NCI-H1105 (cell line): ENCODE data around the gene SAE1.
"Not testable (repeated sequence)": the region's sequence is repeated elsewhere in the genome, so short reads cannot be mapped to it uniquely, and the experiment has no call there.

Source experiments
- DNase-seq: peaks from one replicate; lab custom pipeline; 2025; lab: John Stamatoyannopoulos, UW

The SAE1 gene

DNA sequence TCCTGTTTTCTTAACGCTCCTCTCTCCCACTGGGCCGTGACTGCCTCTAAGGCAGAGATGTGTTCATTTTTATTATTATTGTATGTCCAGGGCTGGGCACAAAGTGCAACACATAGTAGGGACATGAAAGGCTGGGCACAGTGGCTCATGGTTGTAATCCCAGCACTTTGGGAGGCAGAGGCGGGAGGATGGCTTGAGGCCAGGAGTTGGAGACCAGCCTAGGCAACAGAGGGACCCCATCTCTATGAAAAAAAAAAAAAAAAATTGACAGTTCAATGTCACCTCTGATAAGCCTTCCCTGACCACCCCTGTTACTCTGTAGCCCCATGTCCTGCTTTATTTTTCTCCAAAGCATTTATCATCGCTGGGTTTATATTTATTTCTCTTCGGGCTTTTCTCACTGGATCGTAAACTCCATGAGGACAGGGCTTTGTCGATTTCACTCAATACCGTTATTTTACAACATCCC lies 481 bp upstream of the SAE1 start:
- no peak for DNase-seq

- DNase-seq, result no peak
These were observed 1.7 kb downstream of the SAE1 start for GRCh38 chr19:47132194-47132852.

- no peak for DNase-seq
These were observed 2.4 kb downstream of the SAE1 start for GRCh38 chr19:47133021-47133471.

DNA sequence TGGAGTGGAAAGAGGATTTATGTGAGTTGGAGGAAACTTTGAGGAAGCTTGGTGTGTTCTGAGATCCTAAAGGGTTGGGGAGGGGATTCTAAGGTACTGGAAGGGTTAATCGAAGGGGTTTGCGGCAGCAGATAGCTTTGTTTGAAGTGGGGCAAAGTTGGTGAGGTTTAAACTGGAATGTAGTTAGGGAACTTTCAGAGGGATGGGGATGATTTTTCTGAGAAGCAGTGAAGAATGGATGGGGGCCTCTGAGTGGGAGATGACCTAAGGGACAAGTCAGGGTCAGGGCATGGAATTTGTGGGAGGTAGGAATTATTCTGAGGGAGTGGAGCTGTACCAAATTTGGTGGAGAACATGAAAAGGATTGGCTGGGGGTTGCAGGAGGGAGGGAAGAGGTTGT lies 3.9 kb downstream of the SAE1 start:
- no peak for DNase-seq

- DNase-seq, result no peak
These were observed 4.5 kb downstream of the SAE1 start for GRCh38 chr19:47135156-47135555.

GRCh38 chr19:47141252-47141651 lies 10.6 kb downstream of the SAE1 start:
- not testable (repeated sequence) for DNase-seq

DNA sequence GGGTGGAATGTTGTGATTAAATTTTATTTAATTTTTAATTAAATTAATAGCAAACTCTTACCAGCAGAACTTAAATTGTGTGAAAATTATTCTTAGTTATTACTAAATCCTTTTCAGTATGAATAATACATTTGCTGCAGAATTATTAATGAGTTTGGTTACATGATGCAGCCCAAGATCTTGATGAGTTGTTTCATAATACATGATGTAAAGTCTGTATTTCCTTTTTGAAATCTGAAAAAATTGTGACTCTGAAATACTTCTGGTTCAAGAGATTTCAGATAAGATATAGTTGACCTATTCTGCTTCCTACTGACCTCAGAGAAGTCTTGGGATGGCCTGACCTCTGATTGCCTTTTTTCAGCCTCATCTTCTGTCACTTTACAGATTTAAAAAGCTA lies 11.1 kb downstream of the SAE1 start:
- no peak for DNase-seq

DNA sequence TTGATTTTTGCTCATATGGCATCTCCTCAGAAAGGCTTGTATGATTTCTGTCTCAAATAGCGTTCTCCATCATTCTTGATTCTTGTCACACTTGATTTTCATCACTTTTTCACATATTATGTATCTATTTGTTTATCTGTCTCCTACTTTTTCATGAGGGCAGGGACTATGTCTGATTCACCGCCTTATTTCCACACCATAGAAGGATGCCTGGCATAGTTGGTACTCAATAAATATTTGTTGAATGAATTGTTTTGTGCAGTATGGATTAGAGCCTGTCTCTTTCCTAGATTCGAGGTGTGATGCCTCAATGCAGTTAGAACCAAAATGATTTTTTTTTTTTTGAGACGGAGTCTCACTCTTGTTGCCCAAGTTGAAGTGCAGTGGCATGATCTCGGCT lies 12.1 kb downstream of the SAE1 start:
- DNase-seq, result no peak

DNA sequence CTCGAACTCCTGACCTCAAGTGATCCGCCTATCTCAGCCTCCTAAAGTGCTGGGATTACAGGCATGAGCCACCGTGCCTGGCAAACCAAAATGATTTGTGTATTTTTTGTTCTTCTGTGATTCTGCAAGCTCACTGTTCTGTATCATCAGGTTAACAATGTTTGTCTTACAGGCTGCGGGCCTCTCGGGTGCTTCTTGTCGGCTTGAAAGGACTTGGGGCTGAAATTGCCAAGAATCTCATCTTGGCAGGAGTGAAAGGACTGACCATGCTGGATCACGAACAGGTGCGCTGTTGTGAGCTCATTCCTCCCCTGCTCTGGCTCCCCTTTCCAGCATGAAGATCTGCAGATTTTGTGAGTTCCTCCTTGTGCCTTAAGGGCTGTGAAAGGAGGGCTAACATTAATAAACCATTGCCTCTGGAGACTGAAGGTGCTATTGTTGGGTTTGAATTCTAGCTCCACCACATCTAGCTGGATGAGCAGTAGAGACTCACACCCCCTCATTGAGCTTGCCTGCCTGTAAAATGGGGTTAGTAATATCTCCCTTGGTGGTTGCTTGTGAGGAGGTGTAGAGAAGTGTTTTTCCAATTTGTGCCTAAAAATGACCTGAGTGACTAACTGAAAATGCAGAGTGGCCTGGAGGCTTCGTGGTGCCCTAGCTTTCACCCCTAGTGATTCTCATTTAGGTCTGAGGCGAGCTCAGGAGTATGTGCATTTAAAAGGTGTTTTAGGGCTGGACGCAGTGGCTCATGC lies 12.9 kb downstream of the SAE1 start:
- DNase-seq, result no peak

- DNase-seq, result no peak
These were observed 14.0 kb downstream of the SAE1 start for GRCh38 chr19:47144630-47145029.

DNA sequence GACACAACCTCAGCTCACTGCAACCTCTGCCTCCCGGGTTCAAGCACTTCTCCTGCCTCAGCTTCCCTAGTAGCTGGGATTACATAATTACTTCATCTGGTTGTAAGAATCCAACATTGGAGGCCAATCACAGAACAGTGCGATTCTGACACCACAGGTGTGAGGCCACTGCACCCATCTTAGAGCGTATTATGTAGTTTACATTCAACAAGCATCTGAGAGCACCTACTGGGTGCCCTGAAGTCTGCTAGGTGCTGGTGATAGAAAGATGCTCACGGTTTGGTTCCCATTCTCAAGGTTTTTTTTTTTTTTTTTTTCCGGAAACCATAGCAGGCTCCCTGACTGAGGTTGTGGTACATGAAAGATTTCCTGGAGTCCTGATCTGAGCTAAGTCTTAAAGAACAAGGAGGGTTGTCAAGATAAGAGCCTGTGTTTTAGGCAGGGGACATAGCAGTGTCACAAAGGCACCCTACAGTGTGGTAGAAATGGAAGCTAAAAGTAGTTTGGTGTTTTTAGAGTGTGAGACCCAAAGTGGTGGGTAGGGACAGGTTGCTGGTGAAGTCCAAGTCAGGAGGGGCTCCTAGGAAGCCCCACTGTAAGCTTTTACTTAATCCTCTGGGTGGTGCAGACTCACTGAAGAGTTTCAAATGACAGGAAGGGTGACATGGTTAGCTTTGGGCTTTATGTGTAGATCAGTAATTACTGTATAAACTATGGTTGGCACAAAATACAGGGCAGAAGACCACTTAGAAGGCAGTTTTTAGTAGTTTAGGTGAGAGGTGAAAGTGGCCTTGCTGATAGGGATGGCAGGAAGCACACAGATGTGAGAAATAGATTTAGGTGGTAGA lies 15.2 kb downstream of the SAE1 start:
- DNase-seq, result no peak

DNA sequence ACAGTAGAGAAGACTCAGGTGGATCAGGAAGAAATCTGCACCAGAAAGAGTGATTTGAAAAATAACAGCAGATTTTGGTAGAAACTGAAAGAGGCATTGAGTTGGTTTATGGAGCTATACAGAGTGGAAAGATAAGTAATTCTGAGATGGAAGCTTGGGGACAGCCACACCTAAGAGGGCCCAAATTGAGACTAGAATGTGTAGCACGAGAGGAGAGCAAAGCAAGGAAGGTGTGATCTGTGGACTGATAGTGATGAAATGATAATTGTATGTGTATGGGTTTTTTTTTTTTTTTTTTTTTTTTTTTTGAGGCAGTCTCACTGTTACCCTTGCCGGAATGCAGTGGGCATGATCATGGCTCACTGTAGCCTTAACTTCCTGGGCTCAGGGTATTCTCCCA lies 16.3 kb downstream of the SAE1 start:
- no peak for DNase-seq

DNA sequence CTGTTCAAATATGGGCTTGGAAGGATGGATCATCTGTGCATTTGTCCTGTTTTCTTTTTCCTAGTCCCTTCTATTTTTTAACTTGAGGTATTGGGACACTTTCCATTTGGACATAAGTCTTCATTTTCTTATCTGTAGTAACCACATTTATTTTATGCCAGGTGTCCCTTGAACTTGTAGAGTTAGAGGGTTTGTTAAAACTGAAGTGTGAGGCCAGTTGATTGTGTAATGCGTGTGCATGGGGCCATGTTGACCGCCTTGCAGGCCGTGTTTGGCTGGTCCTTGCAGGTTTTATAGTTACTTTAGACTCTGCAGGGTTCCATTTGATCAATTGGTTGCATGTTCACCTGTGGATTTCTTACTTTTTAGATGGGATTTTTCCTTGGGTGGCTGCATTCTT lies 21.0 kb downstream of the SAE1 start:
- DNase-seq, result no peak

GRCh38 chr19:47152205-47152604 lies 21.6 kb downstream of the SAE1 start:
- no peak for DNase-seq

DNA sequence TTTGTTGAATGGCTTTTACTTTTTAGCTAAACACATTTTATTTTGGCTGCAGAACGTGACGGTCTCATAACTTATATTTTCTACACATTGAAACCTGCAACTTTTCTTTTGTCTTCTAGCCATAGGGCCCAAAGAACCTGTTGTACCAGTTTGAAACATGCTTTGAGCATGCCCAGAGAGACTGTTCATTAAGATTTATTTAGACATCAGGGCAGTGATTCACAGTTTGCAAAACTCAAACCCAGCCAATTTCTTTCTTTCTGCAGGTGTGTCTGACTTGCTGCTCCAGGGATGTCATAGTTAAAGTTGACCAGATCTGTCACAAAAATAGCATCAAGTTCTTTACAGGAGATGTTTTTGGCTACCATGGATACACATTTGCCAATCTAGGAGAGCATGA lies 22.0 kb downstream of the SAE1 start:
- DNase-seq, result no peak

GRCh38 chr19:47153266-47153665 lies 22.6 kb downstream of the SAE1 start:
- no peak for DNase-seq

GRCh38 chr19:47155148-47155547 lies 24.5 kb downstream of the SAE1 start:
- DNase-seq, result no peak

DNA sequence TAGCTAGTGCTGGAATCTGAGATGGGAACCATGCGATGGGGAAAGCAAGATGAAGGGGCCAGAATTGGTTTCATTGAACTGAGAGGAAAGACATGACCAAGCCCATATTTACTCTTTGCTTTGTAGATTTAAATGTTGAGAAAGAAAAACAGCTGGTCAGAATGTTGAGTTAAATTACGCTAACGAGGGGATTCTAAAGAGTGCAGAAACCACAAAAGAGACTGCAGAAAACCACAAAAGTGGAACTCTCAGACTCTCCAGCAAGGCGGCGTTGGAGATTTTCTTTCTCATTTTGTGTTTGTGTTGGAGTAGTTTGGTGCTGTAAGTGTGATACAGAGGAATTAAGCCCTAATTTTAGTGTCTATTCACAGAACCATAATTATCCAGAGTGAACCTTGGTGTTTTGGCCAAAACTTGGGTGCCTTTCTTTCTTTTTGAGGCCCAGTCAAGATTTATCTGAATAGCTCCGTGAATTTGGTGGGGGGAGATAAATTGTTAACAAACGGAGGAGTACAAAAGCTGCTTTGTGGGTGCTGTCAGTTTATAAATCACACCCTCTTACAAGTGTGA lies 26.3 kb downstream of the SAE1 start:
- no peak for DNase-seq

DNA sequence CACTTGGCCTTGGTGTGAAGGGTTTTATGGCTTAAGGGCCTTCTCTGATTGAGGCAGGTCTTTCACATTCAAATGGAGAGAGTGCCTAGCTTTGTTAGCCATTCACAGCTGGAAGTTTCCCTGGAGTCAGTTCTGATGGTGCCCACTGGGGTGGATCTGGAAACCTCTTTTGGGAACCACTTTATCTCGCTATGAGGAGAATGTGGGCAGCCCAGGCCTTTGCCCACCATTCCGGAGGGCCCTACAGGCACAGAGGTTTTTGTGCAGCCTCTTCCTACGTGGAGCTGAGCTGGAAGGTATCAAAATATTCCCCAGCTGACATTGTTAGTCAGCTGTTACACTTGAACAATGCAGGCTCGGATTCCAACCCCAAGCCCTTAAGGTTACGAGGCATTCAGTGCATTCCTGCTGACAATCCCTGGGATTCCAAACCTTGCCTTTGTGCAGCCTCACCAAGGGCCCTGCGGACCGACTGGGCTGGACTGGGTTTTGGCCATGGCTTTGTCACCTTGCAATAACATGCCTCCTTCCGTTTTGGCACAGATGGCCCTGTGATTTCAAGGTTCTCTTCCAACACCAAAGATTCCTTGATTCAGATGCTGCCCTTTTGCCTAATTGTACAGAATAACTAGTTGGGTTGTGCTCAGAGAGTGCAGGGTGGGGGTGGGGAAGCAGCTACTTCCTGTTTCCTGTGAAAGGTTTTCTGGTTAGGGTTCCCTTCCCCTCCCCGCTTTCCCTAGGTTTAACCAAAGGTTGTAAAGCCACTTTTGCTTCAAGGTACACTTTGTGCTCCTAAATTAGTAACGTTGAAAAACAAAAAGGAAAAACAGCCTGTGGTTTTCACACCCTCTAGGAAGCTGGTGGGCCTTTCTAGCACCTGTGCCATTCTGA lies 27.0 kb downstream of the SAE1 start:
- DNase-seq, result no peak

DNA sequence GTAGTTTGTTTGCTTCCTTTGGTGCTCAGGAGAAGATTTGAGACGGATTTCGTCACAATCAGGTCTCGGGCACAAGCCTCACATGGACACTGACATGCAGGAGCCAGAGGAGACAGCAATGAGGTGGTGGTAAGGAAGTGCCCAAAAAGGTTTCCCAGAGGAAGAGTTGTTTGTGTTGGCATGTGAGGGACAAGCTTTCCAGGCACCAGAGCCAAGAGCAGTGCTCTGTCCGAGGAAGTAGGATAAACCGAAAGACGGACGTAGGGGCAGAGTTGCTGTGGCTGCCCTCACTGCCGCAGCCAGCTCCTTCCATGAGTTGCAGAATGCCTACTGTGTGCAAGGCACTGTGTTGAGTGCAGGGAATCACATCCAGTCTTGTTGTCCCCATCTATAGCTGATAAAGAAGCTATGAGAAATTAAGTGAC lies 27.7 kb downstream of the SAE1 start:
- no peak for DNase-seq

GRCh38 chr19:47158879-47159503 lies 28.4 kb downstream of the SAE1 start:
- no peak for DNase-seq
